Measurements from ENCODE around the gene GAS6. TPM values are rescaled to one million over a fixed set of nuclear protein-coding genes. Genes with fewer than 3 reads are reported as not detected.

The GAS6 gene
- total RNA-seq, 4 donors from 2014 or later, result 152 to 284 (median 169) TPM

GRCh38 chr13:113852536-113853517 lies 11.0 kb downstream of the GAS6 start:
- Histone ChIP-seq H3K4me3 (no peak overlapping the region), H3K9me3 (no peaks in the 10 kb centered on the region), H3K27me3 (no peaks in the 10 kb centered on the region), H3K27ac (peak overlapping the region in 2 of 4 donors; percentile 56 to 95), H3K36me3 (no peaks in the 10 kb centered on the region), H3K4me1 (peaks cover 41 to 78% (median 75%) of the 10 kb centered on the region in 4 donors)
- WGBS, 2 donors (ENCODE audit: low coverage in 1 of 2), result 75% methylated on average over 16 of the region's 22 CpGs; no CpG with 5 or more reads in 1 of the 2 donors
- TF ChIP-seq POLR2A (IDR thresholded peaks at IDR 0.05), result no peak
- TF ChIP-seq EP300 (IDR thresholded peaks at IDR 0.05; ENCODE audit: low read depth), result no peak
- TF ChIP-seq POLR2AphosphoS5 (IDR thresholded peaks at IDR 0.05), result no peak
- no peak for TF ChIP-seq CTCF (IDR thresholded peaks at IDR 0.05)
- DNase-seq, result no peak
- in situ Hi-C loops (cut with MboI; ENCODE audit: low pct_ligation_motif_present in 1 of 4, low pct_unique_long_range_greater_than_20kb in 1 of 4, low sequenced_read_pairs in 3 of 4), result no loop called here
- intact Hi-C loops (cut with DNase I; ENCODE audit: low total_unique reads), result no loop called here

- no peak for DNase-seq
- Histone ChIP-seq H3K27ac (peak overlapping the region in 1 of 4 donors; percentile 95), H3K9me3 (no peaks in the 10 kb centered on the region), H3K4me3 (no peak overlapping the region), H3K36me3 (no peaks in the 10 kb centered on the region), H3K4me1 (peaks cover 38 to 70% (median 67%) of the 10 kb centered on the region in 4 donors), H3K27me3 (no peaks in the 10 kb centered on the region)
- WGBS, 2 donors (ENCODE audit: low coverage in 1 of 2), result 80 to 87% methylated on average over 6 to 23 of the region's 23 CpGs
- in situ Hi-C loops (cut with MboI; ENCODE audit: low pct_ligation_motif_present in 1 of 4, low pct_unique_long_range_greater_than_20kb in 1 of 4, low sequenced_read_pairs in 3 of 4), result no loop called here
- intact Hi-C loops (cut with DNase I; ENCODE audit: low total_unique reads), result no loop called here
- no peak for TF ChIP-seq CTCF (IDR thresholded peaks at IDR 0.05)
- TF ChIP-seq EP300 (IDR thresholded peaks at IDR 0.05; ENCODE audit: low read depth), result no peak
- no peak for TF ChIP-seq POLR2A (IDR thresholded peaks at IDR 0.05)
- TF ChIP-seq POLR2AphosphoS5 (IDR thresholded peaks at IDR 0.05), result no peak
Measured at GRCh38 chr13:113851826-113852535, 11.9 kb downstream of the GAS6 start.

- DNase-seq, result no peak
- no peaks in the 10 kb centered on the region for H3K36me3 ChIP-seq
- in situ Hi-C loops (cut with MboI; ENCODE audit: low pct_ligation_motif_present in 1 of 4, low pct_unique_long_range_greater_than_20kb in 1 of 4, low sequenced_read_pairs in 3 of 4) (no loop called here), intact Hi-C loops (cut with DNase I; ENCODE audit: low total_unique reads) (no loop called here)
- no peak overlapping the region for H3K27ac ChIP-seq
- no peaks in the 10 kb centered on the region for H3K27me3 ChIP-seq
- H3K4me3 ChIP-seq, result no peak overlapping the region
- TF ChIP-seq EP300 (IDR thresholded peaks at IDR 0.05; ENCODE audit: low read depth) (no peak), CTCF (IDR thresholded peaks at IDR 0.05) (no peak), POLR2AphosphoS5 (IDR thresholded peaks at IDR 0.05) (no peak), POLR2A (IDR thresholded peaks at IDR 0.05) (no peak)
- H3K9me3 ChIP-seq, result no peaks in the 10 kb centered on the region
- whole genome bisulfite sequencing, 2 donors (ENCODE audit: low coverage in 1 of 2), result 98 to 100% methylated on average over 1 of the region's 1 CpG
- peaks cover 33 to 65% (median 62%) of the 10 kb centered on the region in 4 donors for H3K4me1 ChIP-seq
Measured at GRCh38 chr13:113851480-113851803, 12.4 kb downstream of the GAS6 start.

Measured in transverse colon (tissue), 4 donors.